ENCODE measurements around the gene INPP4A.
"Not testable (repeated sequence)": the region's sequence is repeated elsewhere in the genome, so short reads cannot be mapped to it uniquely, and the experiment has no call there.

The INPP4A gene

GRCh38 chr2:98408155-98408554 lies 36.5 kb upstream of the INPP4A start:
- no peak for TF ChIP-seq CTCF (IDR thresholded peaks at IDR 0.05; ENCODE audit: extremely low read depth, missing control alignments)
- no peak for DNase-seq (ENCODE audit: low spot score)

- TF ChIP-seq CTCF (IDR thresholded peaks at IDR 0.05; ENCODE audit: extremely low read depth, missing control alignments): peak; percentile 45
- peak; percentile 70 for DNase-seq (ENCODE audit: low spot score)
Measured at GRCh38 chr2:98412751-98413458, 31.8 kb upstream of the INPP4A start.

- not testable (repeated sequence) for DNase-seq (ENCODE audit: low spot score)
Measured at GRCh38 chr2:98414246-98414645, 30.4 kb upstream of the INPP4A start.

- not testable (repeated sequence) for DNase-seq (ENCODE audit: low spot score)
Measured at GRCh38 chr2:98415719-98416248, 28.9 kb upstream of the INPP4A start.

GRCh38 chr2:98416383-98417159 lies 28.1 kb upstream of the INPP4A start:
- no peak for TF ChIP-seq CTCF (IDR thresholded peaks at IDR 0.05; ENCODE audit: extremely low read depth, missing control alignments)
- DNase-seq (ENCODE audit: low spot score): no peak

- no peak for TF ChIP-seq CTCF (IDR thresholded peaks at IDR 0.05; ENCODE audit: extremely low read depth, missing control alignments)
Measured at GRCh38 chr2:98419544-98419943, 25.1 kb upstream of the INPP4A start.

GRCh38 chr2:98419977-98420725 lies 24.5 kb upstream of the INPP4A start:
- DNase-seq (ENCODE audit: low spot score): no peak
- no peak for TF ChIP-seq CTCF (IDR thresholded peaks at IDR 0.05; ENCODE audit: extremely low read depth, missing control alignments)

More at GRCh38 chr2:98419544-98419943, 25.1 kb upstream of the INPP4A start:
- DNase-seq (ENCODE audit: low spot score): no peak

GRCh38 chr2:98422449-98422848 lies 22.2 kb upstream of the INPP4A start:
- no peak for DNase-seq (ENCODE audit: low spot score)
- no peak for TF ChIP-seq CTCF (IDR thresholded peaks at IDR 0.05; ENCODE audit: extremely low read depth, missing control alignments)
